Measurements from ENCODE around the gene NEGR1.

NEGR1 gene

DNA sequence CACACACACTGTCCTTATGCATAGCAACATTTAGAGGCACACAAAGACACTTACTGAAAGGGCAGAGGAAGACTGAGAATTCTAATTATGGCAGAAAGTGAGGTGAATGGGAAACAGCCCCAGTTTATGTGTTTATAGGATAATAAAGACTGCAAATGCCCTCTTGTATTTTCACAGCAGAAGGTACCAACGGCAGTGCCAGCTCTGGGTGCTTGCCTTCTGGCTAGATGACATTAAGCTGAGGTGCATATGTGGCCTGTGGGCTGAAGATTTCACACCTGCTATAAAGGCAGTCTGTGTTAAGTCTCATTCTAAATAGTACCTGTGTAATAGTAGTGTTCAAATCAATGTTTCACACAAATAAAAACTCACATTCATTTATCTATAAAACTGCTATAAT is 854.3 kb downstream of the NEGR1 start:
- no peak overlapping the region for H2AFZ ChIP-seq (ENCODE audit: low read length, unreplicated experiment)
- H3K27me3 ChIP-seq (ENCODE audit: insufficient read depth, low read length): no peaks in the 10 kb centered on the region
- no peaks in the 10 kb centered on the region for H3K79me2 ChIP-seq (ENCODE audit: control insufficient read depth, insufficient read depth, low read length, unreplicated experiment)
- no peaks in the 10 kb centered on the region for H3K36me3 ChIP-seq (ENCODE audit: insufficient read depth, low read length)
- no peaks in the 10 kb centered on the region for H3K4me1 ChIP-seq (ENCODE audit: control insufficient read depth, insufficient read depth, low read length, unreplicated experiment)
- no peak overlapping the region for H3K27ac ChIP-seq (ENCODE audit: low read depth, low read length)
- H3K4me3 ChIP-seq (ENCODE audit: low read depth, low read length): no peak overlapping the region

DNA sequence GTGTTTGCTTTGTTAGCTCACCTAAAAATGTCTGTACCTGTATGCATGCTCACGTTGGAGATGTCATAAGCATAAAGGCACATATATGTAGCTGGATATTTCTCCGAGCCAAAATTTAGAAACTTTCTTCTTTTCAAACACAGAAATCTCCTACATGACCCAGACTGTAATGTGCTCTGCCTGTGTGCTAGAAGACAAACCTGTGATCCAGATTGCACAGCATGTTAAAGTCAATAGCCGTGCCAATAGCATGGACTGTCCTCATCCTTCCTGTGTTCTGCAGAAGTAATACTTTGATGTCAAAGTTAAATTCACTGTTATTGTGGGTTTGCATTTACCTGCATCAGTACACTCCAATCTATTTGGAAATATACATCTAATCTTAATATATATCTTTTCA is 855.3 kb downstream of the NEGR1 start:
- Histone ChIP-seq H3K4me1 (ENCODE audit: control insufficient read depth, insufficient read depth, low read length, unreplicated experiment) (no peaks in the 10 kb centered on the region), H3K4me3 (ENCODE audit: low read depth, low read length) (no peak overlapping the region), H3K27ac (ENCODE audit: low read depth, low read length) (no peak overlapping the region), H2AFZ (ENCODE audit: low read length, unreplicated experiment) (no peak overlapping the region), H3K36me3 (ENCODE audit: insufficient read depth, low read length) (no peaks in the 10 kb centered on the region), H3K79me2 (ENCODE audit: control insufficient read depth, insufficient read depth, low read length, unreplicated experiment) (no peaks in the 10 kb centered on the region), H3K27me3 (ENCODE audit: insufficient read depth, low read length) (no peaks in the 10 kb centered on the region)

DNA sequence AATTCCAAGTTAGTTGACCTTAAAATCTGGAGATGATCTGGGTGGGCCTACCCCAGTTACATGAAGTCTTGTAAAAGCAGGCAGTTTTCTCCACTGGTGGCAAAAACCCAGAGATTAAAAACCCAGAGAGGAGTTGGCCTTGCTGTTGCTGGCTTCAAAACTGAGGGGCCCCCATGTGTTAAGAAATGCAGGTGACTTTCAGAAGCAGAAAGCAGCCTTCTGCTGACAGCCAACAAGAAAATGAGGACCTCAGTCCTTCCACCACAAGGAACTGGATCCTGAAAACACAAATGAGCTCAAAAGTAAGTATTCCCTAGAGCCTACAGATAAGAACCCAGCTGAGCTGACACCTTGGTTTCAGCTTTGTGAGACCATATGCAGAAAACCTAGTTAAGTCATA is 857.8 kb downstream of the NEGR1 start:
- H3K27me3 ChIP-seq (ENCODE audit: insufficient read depth, low read length): no peaks in the 10 kb centered on the region
- H3K27ac ChIP-seq (ENCODE audit: low read depth, low read length): no peak overlapping the region
- no peak overlapping the region for H2AFZ ChIP-seq (ENCODE audit: low read length, unreplicated experiment)
- H3K4me3 ChIP-seq (ENCODE audit: low read depth, low read length): no peak overlapping the region
- H3K36me3 ChIP-seq (ENCODE audit: insufficient read depth, low read length): no peaks in the 10 kb centered on the region
- no peaks in the 10 kb centered on the region for H3K79me2 ChIP-seq (ENCODE audit: control insufficient read depth, insufficient read depth, low read length, unreplicated experiment)
- no peaks in the 10 kb centered on the region for H3K4me1 ChIP-seq (ENCODE audit: control insufficient read depth, insufficient read depth, low read length, unreplicated experiment)

DNA sequence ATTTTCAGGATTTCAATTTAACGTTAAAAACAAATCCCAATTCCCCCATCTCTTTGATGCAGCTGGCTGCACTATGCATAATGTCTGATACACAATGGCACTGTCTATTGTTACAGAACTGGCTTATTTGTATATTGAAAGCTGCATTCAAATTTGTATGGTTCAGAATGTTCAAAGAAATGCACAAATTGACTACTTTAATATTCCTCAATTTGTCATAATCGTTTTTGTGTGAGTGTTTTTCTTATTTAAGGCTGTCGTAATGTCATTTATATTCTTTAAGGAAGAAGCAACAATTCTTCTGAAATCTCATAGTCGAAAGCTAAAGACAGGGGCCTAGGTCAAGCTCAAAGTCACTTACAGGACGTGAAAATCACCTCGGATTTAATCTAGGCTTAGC is 860.1 kb downstream of the NEGR1 start:
- Histone ChIP-seq H3K27me3 (ENCODE audit: insufficient read depth, low read length) (no peaks in the 10 kb centered on the region), H3K79me2 (ENCODE audit: control insufficient read depth, insufficient read depth, low read length, unreplicated experiment) (no peaks in the 10 kb centered on the region), H3K4me1 (ENCODE audit: control insufficient read depth, insufficient read depth, low read length, unreplicated experiment) (no peaks in the 10 kb centered on the region), H3K4me3 (ENCODE audit: low read depth, low read length) (no peak overlapping the region), H3K36me3 (ENCODE audit: insufficient read depth, low read length) (no peaks in the 10 kb centered on the region), H3K27ac (ENCODE audit: low read depth, low read length) (no peak overlapping the region), H2AFZ (ENCODE audit: low read length, unreplicated experiment) (no peak overlapping the region)

DNA sequence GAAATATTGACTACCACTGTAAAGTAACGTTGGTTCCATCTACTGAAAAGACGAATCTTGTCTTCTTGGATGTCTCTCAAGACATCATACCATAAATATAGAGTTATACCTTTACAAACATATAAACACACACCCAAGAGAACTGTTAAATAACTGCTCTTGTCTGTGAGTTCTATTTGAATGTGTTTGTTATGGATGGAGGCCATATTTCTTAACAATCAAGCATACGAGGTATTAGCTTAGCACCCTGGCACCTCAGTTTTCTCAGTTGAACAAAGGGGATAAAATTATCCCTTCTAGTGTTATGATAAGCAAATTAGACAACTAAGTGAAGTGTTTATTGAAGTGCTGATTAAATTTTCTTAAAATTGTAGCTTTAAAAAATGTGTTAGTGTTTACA is 864.9 kb downstream of the NEGR1 start:
- Histone ChIP-seq H3K27me3 (ENCODE audit: insufficient read depth, low read length) (no peaks in the 10 kb centered on the region), H3K79me2 (ENCODE audit: control insufficient read depth, insufficient read depth, low read length, unreplicated experiment) (no peaks in the 10 kb centered on the region), H3K36me3 (ENCODE audit: insufficient read depth, low read length) (no peaks in the 10 kb centered on the region), H3K4me1 (ENCODE audit: control insufficient read depth, insufficient read depth, low read length, unreplicated experiment) (peaks cover 7% of the 10 kb centered on the region), H3K4me3 (ENCODE audit: low read depth, low read length) (no peak overlapping the region), H3K27ac (ENCODE audit: low read depth, low read length) (no peak overlapping the region), H2AFZ (ENCODE audit: low read length, unreplicated experiment) (no peak overlapping the region)

DNA sequence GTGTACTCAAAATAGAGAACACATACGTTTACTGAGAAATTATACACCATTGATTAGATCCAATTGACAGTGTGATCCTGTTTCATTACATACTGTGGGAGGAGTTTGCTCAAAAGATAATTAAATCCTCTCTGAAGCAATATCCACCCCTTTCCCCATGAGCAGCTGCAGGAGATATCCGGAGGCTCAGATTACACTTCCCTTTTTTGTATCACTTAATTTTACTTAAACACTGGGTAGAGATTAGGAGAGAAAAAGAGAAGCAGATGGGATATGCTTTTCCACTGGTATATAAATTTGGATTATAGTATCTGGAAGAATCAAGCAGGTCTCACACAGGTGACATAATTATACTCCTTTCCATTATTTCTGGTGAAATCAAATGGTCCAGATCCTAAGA is 868.2 kb downstream of the NEGR1 start:
- H2AFZ ChIP-seq (ENCODE audit: low read length, unreplicated experiment): no peak overlapping the region
- H3K4me3 ChIP-seq (ENCODE audit: low read depth, low read length): no peak overlapping the region
- peaks cover 7% of the 10 kb centered on the region for H3K4me1 ChIP-seq (ENCODE audit: control insufficient read depth, insufficient read depth, low read length, unreplicated experiment)
- H3K27me3 ChIP-seq (ENCODE audit: insufficient read depth, low read length): no peaks in the 10 kb centered on the region
- H3K79me2 ChIP-seq (ENCODE audit: control insufficient read depth, insufficient read depth, low read length, unreplicated experiment): no peaks in the 10 kb centered on the region
- H3K27ac ChIP-seq (ENCODE audit: low read depth, low read length): no peak overlapping the region
- no peaks in the 10 kb centered on the region for H3K36me3 ChIP-seq (ENCODE audit: insufficient read depth, low read length)

DNA sequence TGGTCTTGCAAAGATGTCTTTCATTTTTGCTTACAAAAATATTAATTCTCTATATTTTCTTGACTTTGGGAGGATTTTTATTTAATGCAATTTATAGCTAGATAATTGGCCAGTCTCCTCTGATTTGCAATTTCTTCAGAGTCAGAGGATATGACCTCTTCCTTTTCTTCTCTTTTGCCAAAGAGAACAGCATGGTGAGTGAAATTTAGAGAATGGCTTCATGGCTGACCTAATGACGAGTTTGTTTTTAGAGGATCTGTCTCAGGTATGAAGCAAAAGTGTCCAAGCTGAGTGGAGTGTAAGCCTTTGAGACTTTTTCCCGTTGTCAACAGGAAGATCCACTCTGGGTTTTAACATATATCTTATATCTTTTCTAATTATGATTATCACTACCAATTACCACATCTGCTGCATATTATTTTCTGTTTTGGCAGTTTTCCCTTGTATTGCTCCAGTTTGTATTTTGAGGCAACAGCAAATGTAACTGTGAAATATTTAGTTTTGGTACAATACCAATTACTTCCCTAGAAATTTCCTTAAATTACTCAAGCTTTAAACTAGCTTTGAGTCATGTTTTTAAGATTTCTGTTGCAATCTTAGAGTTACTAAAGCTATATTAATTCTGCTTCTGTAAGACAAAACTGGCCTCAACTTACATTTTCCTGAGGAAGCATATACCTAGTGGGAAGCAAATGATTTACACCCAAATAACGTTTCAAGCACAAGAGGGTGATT is 868.7 kb downstream of the NEGR1 start:
- H3K36me3 ChIP-seq (ENCODE audit: insufficient read depth, low read length): no peaks in the 10 kb centered on the region

DNA sequence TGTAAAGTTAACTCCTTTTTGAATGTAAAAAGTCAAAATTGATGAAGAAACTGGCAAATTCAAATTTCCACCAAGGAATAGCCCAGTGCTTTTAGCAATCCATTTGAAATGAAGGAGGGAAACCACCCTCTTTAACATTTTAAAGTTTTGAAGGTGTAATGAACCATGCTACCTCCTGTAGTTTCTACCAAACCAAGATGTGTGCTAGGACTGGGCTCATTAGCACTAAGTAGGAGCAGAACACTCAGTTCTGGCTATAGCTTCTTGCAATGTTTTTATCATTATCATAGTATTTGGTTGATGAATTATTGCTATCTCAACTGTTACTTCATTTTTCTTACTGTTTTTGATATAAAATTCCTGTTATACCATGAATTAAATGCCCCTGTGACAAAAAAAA is 882.3 kb downstream of the NEGR1 start:
- Histone ChIP-seq H3K79me2 (ENCODE audit: control insufficient read depth, insufficient read depth, low read length, unreplicated experiment) (no peaks in the 10 kb centered on the region), H3K27ac (ENCODE audit: low read depth, low read length) (no peak overlapping the region), H3K4me3 (ENCODE audit: low read depth, low read length) (no peak overlapping the region), H2AFZ (ENCODE audit: low read length, unreplicated experiment) (no peak overlapping the region), H3K27me3 (ENCODE audit: insufficient read depth, low read length) (no peaks in the 10 kb centered on the region), H3K36me3 (ENCODE audit: insufficient read depth, low read length) (no peaks in the 10 kb centered on the region), H3K4me1 (ENCODE audit: control insufficient read depth, insufficient read depth, low read length, unreplicated experiment) (no peaks in the 10 kb centered on the region)

More for the DNA sequence above, 868.7 kb downstream of the NEGR1 start:
- Histone ChIP-seq H3K27me3 (ENCODE audit: insufficient read depth, low read length) (no peaks in the 10 kb centered on the region), H2AFZ (ENCODE audit: low read length, unreplicated experiment) (no peak overlapping the region), H3K4me3 (ENCODE audit: low read depth, low read length) (no peak overlapping the region), H3K79me2 (ENCODE audit: control insufficient read depth, insufficient read depth, low read length, unreplicated experiment) (no peaks in the 10 kb centered on the region), H3K27ac (ENCODE audit: low read depth, low read length) (no peak overlapping the region), H3K4me1 (ENCODE audit: control insufficient read depth, insufficient read depth, low read length, unreplicated experiment) (peaks cover 7% of the 10 kb centered on the region)

DNA sequence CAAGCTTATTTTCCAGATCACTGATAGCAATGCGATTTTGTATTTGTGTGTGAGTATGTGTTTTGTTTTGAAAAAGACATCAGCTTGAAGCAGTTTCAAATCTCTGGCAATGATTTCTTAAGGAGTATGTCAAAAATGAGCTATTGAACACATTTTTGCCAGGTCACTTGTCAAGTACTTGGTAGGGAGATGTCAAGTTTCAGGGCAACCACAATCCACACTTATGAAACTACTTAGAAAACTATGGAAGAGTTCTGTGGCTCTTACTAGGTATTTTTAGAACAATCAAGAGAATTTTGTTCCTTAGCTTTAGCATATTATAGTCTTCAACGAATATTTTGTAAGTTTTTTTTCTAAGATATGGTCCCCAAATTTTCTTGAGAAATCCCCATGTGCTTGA is 882.7 kb downstream of the NEGR1 start:
- Histone ChIP-seq H3K27me3 (ENCODE audit: insufficient read depth, low read length) (no peaks in the 10 kb centered on the region), H3K27ac (ENCODE audit: low read depth, low read length) (no peak overlapping the region)

DNA sequence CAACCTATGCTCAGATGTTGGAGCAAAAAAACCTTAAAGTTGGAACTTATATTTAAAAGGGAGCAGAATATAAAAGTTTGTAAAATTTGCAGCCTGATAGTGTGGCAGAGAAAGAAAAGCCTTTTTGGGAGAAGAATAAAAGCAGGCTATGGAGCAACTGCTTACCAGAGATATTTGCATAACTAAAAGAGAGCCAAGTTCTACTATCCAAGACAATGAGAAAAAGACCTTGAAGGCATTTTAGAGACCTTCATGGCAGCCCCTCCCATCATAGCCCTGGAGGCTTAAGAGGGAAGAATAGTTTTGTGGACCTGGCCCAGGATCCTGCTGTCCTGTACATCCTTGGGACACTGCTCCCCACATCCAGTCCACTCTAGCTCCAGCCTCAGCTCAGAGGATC is 889.0 kb downstream of the NEGR1 start:
- no peaks in the 10 kb centered on the region for H3K27me3 ChIP-seq (ENCODE audit: insufficient read depth, low read length)
- H2AFZ ChIP-seq (ENCODE audit: low read length, unreplicated experiment): no peak overlapping the region
- H3K79me2 ChIP-seq (ENCODE audit: control insufficient read depth, insufficient read depth, low read length, unreplicated experiment): no peaks in the 10 kb centered on the region
- no peak overlapping the region for H3K4me3 ChIP-seq (ENCODE audit: low read depth, low read length)
- H3K4me1 ChIP-seq (ENCODE audit: control insufficient read depth, insufficient read depth, low read length, unreplicated experiment): no peaks in the 10 kb centered on the region
- H3K27ac ChIP-seq (ENCODE audit: low read depth, low read length): no peak overlapping the region
- no peaks in the 10 kb centered on the region for H3K36me3 ChIP-seq (ENCODE audit: insufficient read depth, low read length)

More for the DNA sequence above, 882.7 kb downstream of the NEGR1 start:
- no peaks in the 10 kb centered on the region for H3K79me2 ChIP-seq (ENCODE audit: control insufficient read depth, insufficient read depth, low read length, unreplicated experiment)
- H3K4me1 ChIP-seq (ENCODE audit: control insufficient read depth, insufficient read depth, low read length, unreplicated experiment): no peaks in the 10 kb centered on the region
- H3K4me3 ChIP-seq (ENCODE audit: low read depth, low read length): no peak overlapping the region
- no peaks in the 10 kb centered on the region for H3K36me3 ChIP-seq (ENCODE audit: insufficient read depth, low read length)
- H2AFZ ChIP-seq (ENCODE audit: low read length, unreplicated experiment): no peak overlapping the region

DNA sequence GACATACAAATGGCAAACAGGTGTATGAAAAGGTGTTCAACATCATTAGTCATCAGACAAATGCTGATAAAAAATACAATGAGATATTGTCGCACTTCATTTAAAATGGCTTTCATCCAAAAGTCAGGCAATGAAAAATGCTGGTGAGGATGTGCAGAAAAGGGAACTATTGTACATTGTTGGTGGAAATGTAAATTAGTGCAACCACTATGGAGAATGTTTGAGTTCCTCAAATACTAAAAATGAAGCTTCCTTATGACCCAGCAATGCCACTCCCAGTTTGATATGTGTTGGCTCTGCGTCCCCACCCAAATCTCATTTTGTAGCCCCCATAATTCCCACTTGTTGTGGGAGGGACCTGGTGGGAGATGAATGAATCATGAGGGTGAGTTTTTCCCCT is 891.8 kb downstream of the NEGR1 start:
- no peak overlapping the region for H3K27ac ChIP-seq (ENCODE audit: low read depth, low read length)
- H3K4me1 ChIP-seq (ENCODE audit: control insufficient read depth, insufficient read depth, low read length, unreplicated experiment): no peaks in the 10 kb centered on the region
- no peaks in the 10 kb centered on the region for H3K79me2 ChIP-seq (ENCODE audit: control insufficient read depth, insufficient read depth, low read length, unreplicated experiment)

More for the DNA sequence above, 891.8 kb downstream of the NEGR1 start:
- H3K36me3 ChIP-seq (ENCODE audit: insufficient read depth, low read length): no peaks in the 10 kb centered on the region
- H3K4me3 ChIP-seq (ENCODE audit: low read depth, low read length): no peak overlapping the region
- no peak overlapping the region for H2AFZ ChIP-seq (ENCODE audit: low read length, unreplicated experiment)
- no peaks in the 10 kb centered on the region for H3K27me3 ChIP-seq (ENCODE audit: insufficient read depth, low read length)

Data from ACC112 (cell line).